ENCODE measurements around the gene KCNN1. TPM values are rescaled to one million over a fixed set of nuclear protein-coding genes. Genes with fewer than 3 reads are reported as not detected.

KCNN1 gene
- total and polyA plus RNA-seq, 9 of the 15 experiments (the other 6 are each of a cell fraction or from before 2014, with no cell fraction given) = 0.01 to 6.2 (median 0.72) TPM

DNA sequence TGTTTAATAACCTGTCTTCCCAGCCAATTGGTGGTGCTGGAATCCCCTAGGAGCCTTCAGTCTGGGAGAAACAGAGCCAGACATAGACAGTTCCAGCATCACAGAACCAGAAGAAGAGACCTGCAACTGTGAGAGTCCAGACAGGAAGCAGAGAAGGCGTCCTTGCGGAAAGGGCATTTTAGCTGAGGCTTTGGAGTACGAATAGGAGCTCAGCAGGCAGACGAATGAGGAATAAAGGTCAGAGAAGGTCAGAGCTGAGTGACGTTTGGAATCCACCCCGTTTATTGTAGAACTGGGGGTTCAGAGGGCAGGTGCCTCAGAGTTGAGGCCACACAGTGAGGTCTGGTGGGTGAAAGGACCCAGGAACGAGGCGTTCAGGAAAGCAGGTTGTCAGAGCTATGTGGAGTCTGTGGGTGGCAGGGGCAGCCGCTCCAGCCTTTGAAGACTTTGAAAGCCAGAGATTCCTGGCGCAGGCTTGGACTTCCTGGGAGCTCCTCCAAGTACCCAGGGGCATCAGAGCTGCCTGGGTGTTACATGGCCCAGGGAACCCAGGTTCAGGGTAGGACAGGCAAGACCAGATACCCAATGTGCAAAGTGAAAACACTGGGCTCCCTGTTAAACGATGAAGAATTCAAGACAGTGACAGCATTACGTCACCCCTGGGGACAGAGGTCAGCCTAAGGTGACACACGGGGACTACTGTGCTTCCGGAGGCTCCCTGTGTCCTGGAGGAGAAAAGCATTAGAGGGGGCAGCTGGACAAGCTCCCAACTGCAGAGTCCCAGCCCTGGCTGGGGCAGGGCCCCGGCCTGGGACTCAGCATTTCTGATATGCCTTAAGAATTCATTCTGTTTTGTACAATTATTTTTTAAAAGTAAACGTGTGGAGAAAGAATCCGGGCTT, 46.6 kb downstream of the KCNN1 start (continued):
- TF ChIP-seq, protein P1, sequence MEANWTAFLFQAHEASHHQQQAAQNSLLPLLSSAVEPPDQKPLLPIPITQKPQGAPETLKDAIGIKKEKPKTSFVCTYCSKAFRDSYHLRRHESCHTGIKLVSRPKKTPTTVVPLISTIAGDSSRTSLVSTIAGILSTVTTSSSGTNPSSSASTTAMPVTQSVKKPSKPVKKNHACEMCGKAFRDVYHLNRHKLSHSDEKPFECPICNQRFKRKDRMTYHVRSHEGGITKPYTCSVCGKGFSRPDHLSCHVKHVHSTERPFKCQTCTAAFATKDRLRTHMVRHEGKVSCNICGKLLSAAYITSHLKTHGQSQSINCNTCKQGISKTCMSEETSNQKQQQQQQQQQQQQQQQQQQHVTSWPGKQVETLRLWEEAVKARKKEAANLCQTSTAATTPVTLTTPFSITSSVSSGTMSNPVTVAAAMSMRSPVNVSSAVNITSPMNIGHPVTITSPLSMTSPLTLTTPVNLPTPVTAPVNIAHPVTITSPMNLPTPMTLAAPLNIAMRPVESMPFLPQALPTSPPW (CRISPR knock-in tag; IDR thresholded peaks at IDR 0.05) = no peak
- TF ChIP-seq MEIS2 (IDR thresholded peaks at IDR 0.05; ENCODE audit: partially characterized antibody) = peak; percentile 26
- no peak for TF ChIP-seq HEY1 (CRISPR knock-in tag; IDR thresholded peaks at IDR 0.05; ENCODE audit: borderline replicate concordance)
- TF ChIP-seq ETV1 (tag; conservative IDR thresholded peaks at IDR 0.05; ENCODE audit: low read depth) = peak; percentile 85
- TF ChIP-seq, protein P2, sequence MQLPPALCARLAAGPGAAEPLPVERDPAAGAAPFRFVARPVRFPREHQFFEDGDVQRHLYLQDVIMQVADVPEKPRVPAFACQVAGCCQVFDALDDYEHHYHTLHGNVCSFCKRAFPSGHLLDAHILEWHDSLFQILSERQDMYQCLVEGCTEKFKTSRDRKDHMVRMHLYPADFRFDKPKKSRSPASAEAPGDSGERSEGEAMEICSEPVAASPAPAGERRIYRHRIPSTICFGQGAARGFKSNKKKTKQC (CRISPR knock-in tag; IDR thresholded peaks at IDR 0.05) = no peak
- no peak for TF ChIP-seq PHF20 (IDR thresholded peaks at IDR 0.05; ENCODE audit: partially characterized antibody)
- no peak for TF ChIP-seq SUPT5H (IDR thresholded peaks at IDR 0.05)
- no peak for TF ChIP-seq NFE2L1 (tag; IDR thresholded peaks at IDR 0.05; ENCODE audit: borderline replicate concordance, low read depth)
- TF ChIP-seq, protein P3, sequence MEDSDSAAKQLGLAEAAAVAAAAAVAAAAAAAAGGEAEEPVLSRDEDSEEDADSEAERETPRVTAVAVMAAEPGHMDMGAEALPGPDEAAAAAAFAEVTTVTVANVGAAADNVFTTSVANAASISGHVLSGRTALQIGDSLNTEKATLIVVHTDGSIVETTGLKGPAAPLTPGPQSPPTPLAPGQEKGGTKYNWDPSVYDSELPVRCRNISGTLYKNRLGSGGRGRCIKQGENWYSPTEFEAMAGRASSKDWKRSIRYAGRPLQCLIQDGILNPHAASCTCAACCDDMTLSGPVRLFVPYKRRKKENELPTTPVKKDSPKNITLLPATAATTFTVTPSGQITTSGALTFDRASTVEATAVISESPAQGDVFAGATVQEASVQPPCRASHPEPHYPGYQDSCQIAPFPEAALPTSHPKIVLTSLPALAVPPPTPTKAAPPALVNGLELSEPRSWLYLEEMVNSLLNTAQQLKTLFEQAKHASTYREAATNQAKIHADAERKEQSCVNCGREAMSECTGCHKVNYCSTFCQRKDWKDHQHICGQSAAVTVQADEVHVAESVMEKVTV (CRISPR knock-in tag; IDR thresholded peaks at IDR 0.05) = no peak
- TF ChIP-seq, protein P4, sequence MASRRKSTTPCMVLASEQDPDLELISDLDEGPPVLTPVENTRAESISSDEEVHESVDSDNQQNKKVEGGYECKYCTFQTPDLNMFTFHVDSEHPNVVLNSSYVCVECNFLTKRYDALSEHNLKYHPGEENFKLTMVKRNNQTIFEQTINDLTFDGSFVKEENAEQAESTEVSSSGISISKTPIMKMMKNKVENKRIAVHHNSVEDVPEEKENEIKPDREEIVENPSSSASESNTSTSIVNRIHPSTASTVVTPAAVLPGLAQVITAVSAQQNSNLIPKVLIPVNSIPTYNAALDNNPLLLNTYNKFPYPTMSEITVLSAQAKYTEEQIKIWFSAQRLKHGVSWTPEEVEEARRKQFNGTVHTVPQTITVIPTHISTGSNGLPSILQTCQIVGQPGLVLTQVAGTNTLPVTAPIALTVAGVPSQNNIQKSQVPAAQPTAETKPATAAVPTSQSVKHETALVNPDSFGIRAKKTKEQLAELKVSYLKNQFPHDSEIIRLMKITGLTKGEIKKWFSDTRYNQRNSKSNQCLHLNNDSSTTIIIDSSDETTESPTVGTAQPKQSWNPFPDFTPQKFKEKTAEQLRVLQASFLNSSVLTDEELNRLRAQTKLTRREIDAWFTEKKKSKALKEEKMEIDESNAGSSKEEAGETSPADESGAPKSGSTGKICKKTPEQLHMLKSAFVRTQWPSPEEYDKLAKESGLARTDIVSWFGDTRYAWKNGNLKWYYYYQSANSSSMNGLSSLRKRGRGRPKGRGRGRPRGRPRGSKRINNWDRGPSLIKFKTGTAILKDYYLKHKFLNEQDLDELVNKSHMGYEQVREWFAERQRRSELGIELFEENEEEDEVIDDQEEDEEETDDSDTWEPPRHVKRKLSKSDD (conservative IDR thresholded peaks at IDR 0.05; ENCODE audit: low read length) = no peak
- TF ChIP-seq CAMTA2 (CRISPR knock-in tag; conservative IDR thresholded peaks at IDR 0.05) = no peak
- no peak for TF ChIP-seq SAFB (IDR thresholded peaks at IDR 0.05; ENCODE audit: borderline replicate concordance, low read depth, low read length)
- no peak for TF ChIP-seq ADNP (tag; IDR thresholded peaks at IDR 0.05)
- no peak for TF ChIP-seq NCOA6 (IDR thresholded peaks at IDR 0.05)
- TF ChIP-seq SRSF9 (IDR thresholded peaks at IDR 0.05; ENCODE audit: borderline replicate concordance, low read depth, low read length) = no peak
- no peak for TF ChIP-seq ZNF124 (CRISPR knock-in tag; IDR thresholded peaks at IDR 0.05)
- no peak for TF ChIP-seq RFX7 (CRISPR knock-in tag; IDR thresholded peaks at IDR 0.05)
- TF ChIP-seq, protein P5, sequence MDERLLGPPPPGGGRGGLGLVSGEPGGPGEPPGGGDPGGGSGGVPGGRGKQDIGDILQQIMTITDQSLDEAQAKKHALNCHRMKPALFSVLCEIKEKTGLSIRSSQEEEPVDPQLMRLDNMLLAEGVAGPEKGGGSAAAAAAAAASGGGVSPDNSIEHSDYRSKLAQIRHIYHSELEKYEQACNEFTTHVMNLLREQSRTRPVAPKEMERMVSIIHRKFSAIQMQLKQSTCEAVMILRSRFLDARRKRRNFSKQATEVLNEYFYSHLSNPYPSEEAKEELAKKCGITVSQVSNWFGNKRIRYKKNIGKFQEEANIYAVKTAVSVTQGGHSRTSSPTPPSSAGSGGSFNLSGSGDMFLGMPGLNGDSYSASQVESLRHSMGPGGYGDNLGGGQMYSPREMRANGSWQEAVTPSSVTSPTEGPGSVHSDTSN (CRISPR knock-in tag; IDR thresholded peaks at IDR 0.05; ENCODE audit: low read depth) = no peak
- TF ChIP-seq, protein P5 (tag; conservative IDR thresholded peaks at IDR 0.05; ENCODE audit: low read depth) = no peak

All from K562 (cell line).